Heart left ventricle (tissue), 16 donors: ENCODE results near the gene HSD3B7. TPM values are rescaled to one million over a fixed set of nuclear protein-coding genes. Genes with fewer than 3 reads are reported as not detected.

Experiments used
- ATAC-seq, 4 donors: fragments of 200-7000 bp; cut with Tn5 transposase; one replicate each; pipeline ENCODE4 v1.9.1; 2020 to 2022; ENCODE audit warnings: moderate library complexity in 4 of 4, mild to moderate bottlenecking in 3 of 4, moderate number of reproducible peaks in 1 of 4
- DNase-seq, 5 donors: peaks; one replicate each; pipeline ENCODE4 v3.0.0-alpha.2; 2020
- H3K27ac ChIP-seq, 12 donors: fragments of 200-600 bp; sonication (generic) in 4 of 12; one replicate each; pipeline versions ENCODE4 v1.5.0 to v1.8.0; 2016 to 2022; ENCODE audit warnings: mild to moderate bottlenecking in 2 of 12
- H3K27me3 ChIP-seq, 9 donors: fragments of 200-600 bp; sonication (generic) in 2 of 9; one replicate each; pipeline versions ENCODE4 v1.5.1 to v1.8.0; 2016 to 2022; ENCODE audit warnings: mild to moderate bottlenecking in 3 of 9
- H3K36me3 ChIP-seq, 9 donors: fragments of 200-600 bp; sonication (generic) in 2 of 9; one replicate each; pipeline versions ENCODE4 v1.5.0 to v1.8.0; 2018 to 2022; ENCODE audit warnings: mild to moderate bottlenecking in 2 of 9
- H3K4me1 ChIP-seq, 12 donors: fragments of 200-600 bp; sonication (generic) in 4 of 12; one replicate each; pipeline versions ENCODE4 v1.5.0 to v1.8.0; 2016 to 2022; ENCODE audit warnings: mild to moderate bottlenecking in 3 of 12
- H3K4me3 ChIP-seq, 12 donors: fragments of 200-600 bp; sonication (generic) in 4 of 12; one replicate each; pipeline versions ENCODE4 v1.5.0 to v1.8.0; 2017 to 2022; ENCODE audit warnings: mild to moderate bottlenecking in 9 of 12, moderate library complexity in 4 of 12
- H3K9me3 ChIP-seq, 12 donors: fragments of 200-600 bp; sonication (generic) in 4 of 12; one replicate each; pipeline versions ENCODE4 v1.5.0 to v1.8.0; 2016 to 2022; ENCODE audit warnings: mild to moderate bottlenecking in 1 of 12
- POLR2A ChIP-seq, 2 donors: fragments of 450-650 bp; IDR thresholded peaks; one replicate each; pipeline ENCODE4 v1.6.1; 2017; ENCODE audit warnings: antibody characterized with exemption in 2 of 2, mild to moderate bottlenecking in 2 of 2, moderate library complexity in 2 of 2
- WGBS, 4 donors: extraction: QIAGEN DNeasy Blood & Tissue Kit in 2 of 4; methylation state at CpG; one replicate each; pipeline versions ENCODE4 v1.1.5 to v1.1.7; 2013 to 2018; 5-methylcytosine and 5-hydroxymethylcytosine counted together
- intact Hi-C, 10 donors: fragments of 100-400 bp; cut with DNase I; formaldehyde crosslinking; loops; one replicate each; pipeline versions ENCODE4 v1.11.1 to v1.14.2; 2022
- polyA plus RNA-seq, 2 donors: library from polyadenylated mRNA; stranded (reverse); fragments of 200-250 nt; gene quantifications; one replicate each; pipeline ENCODE4 v1.2.3, GENCODE V29; 2013
- total RNA-seq, 9 donors: library from RNA; depleted of rRNA in 2 of 9; stranded (reverse); fragments of >200 nt in 2 of 9; fragmentation: NEBNext Ultra II Directional in 3 of 9; extraction: Animal tissue kit (Norgen Biotek cat#: 25700) in 3 of 9; gene quantifications; one replicate each; pipeline versions ENCODE4 v1.1.0 to v1.2.4, GENCODE V29; 2016 to 2023
- TF ChIP-seq, protein P1 (sequence below), 12 donors: fragments of 200-600 bp; sonication (generic) in 4 of 12; IDR thresholded peaks; one replicate each; pipeline versions ENCODE4 v1.5.0 to v1.8.0; 2018 to 2022; ENCODE audit warnings: antibody characterized with exemption in 12 of 12, mild to moderate bottlenecking in 5 of 12
- donor health status: ischemic (EF 13 %, LVEDD 7.1; RV severe dilation, severe dysfunction).
- donor health status: healthy with polysubstance abuse.
- donor health status: DM: no; HTN: yes; CAD: no.
- donor health status: DM: no; HTN: no; CAD: no.
- donor health status: ischemic (EF 25% LVEDD 6.9; RV normal size, moderate dysfunction).
- donor health status: ischemic (EF 25% LVEDD 5.7; RV mildly dilated, moderate dysfunction).
- donor health status: healthy.
- donor health status: DM: yes; HTN: yes; CAD: no.
- donor health status: ischemic (EF 35%, LVEDD 5.7; RV mildly dilated, moderate dysfunction).
- donor health status: nonischemic (EF 11% LVEDD 7.7; RV severe dilation, severe dysfunction).
- donor health status: DM: yes; HTN: yes; CAD: no.
- donor health status: PGD.
- donor health status: ischemic (EF 29% LVEDD 5.4; RV normal size, mild dysfunction).
- donor health status: nonischemic (EF 23%, LVEDD 6.1; RV moderate dilation, normal function).

HSD3B7 gene
- total and polyA plus RNA-seq, 11 donors = 3.8 to 27.2 (median 7.1) TPM

DNA sequence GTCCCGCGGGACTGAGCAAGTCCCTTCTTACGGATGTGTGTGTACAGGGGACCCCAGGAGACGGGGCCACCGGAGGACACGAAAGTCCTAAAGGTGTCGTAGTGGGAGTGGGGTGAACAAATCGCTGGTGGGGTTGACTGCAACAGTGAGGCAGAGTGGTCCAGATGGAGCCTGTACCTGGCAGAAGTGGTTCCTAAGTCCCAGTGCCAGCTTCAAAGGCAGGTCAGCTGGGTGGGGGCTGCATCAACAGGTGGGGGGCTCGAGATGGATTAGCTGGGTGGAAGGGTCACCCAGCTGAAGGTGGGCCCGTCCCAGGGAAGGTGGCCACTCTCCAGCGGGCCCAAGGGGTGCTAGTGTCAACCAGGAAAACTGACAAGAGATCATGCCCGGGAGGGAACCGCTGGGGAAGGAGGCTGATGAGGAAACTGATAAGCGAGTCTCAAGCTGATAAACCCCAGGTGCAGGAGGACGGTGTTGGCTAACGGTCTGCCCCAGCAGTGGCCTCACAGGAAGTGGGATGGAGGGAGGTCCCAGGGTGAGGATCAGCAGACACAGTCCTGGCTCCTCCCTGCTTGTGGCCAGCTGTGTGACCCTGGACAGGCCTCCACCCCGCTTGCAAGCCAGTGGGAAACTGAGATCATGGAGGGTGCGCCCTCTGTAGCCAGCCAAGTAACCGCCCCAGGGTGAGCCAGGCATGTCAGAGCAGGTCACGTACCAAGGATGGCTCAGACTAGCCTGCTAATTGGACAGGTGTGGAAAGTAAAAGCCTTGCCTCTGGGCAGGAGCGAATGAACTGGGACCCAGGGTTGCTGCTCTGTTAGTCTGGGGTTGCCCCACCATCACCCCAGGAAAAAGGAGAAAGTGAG is 35.1 kb upstream of the HSD3B7 start:
- intact Hi-C loops = loop anchor here in 4 of 10 donors (10.0 kb wide), 5 partner anchors 55 to 915 kb away; partner anchors contain the start of genes ARMC5 (in 1 of the 4), BCL7C (in 1 of the 4), CTF1 (in 1 of the 4) and ZNF646 (in 1 of the 4)
- DNase-seq (peak; percentile 84 to 93 (median 87)), ATAC-seq (peak; percentile 64 to 78 (median 74))
- 6 to 9% (median 8%) methylated on average over 21 of the region's 21 CpGs for WGBS, 4 donors
- no peaks in the 10 kb centered on the region for H3K27me3 ChIP-seq
- peak overlapping the region; percentile 79 to 100 (median 96) for H3K4me3 ChIP-seq
- peak in 1 of 2 donors; percentile 66 for TF ChIP-seq POLR2A (IDR thresholded peaks at IDR 0.05)
- TF ChIP-seq, protein P1, sequence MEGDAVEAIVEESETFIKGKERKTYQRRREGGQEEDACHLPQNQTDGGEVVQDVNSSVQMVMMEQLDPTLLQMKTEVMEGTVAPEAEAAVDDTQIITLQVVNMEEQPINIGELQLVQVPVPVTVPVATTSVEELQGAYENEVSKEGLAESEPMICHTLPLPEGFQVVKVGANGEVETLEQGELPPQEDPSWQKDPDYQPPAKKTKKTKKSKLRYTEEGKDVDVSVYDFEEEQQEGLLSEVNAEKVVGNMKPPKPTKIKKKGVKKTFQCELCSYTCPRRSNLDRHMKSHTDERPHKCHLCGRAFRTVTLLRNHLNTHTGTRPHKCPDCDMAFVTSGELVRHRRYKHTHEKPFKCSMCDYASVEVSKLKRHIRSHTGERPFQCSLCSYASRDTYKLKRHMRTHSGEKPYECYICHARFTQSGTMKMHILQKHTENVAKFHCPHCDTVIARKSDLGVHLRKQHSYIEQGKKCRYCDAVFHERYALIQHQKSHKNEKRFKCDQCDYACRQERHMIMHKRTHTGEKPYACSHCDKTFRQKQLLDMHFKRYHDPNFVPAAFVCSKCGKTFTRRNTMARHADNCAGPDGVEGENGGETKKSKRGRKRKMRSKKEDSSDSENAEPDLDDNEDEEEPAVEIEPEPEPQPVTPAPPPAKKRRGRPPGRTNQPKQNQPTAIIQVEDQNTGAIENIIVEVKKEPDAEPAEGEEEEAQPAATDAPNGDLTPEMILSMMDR (IDR thresholded peaks at IDR 0.05) = peak in 1 of 12 donors; percentile 16
- H3K27ac ChIP-seq = peak overlapping the region; percentile 88 to 99 (median 95)
- peaks cover 5 to 50% (median 33%) of the 10 kb centered on the region in 12 donors for H3K4me1 ChIP-seq
- H3K9me3 ChIP-seq = no peaks in the 10 kb centered on the region
- peaks cover 0 to 15% (median 6%) of the 10 kb centered on the region in 9 donors for H3K36me3 ChIP-seq

DNA sequence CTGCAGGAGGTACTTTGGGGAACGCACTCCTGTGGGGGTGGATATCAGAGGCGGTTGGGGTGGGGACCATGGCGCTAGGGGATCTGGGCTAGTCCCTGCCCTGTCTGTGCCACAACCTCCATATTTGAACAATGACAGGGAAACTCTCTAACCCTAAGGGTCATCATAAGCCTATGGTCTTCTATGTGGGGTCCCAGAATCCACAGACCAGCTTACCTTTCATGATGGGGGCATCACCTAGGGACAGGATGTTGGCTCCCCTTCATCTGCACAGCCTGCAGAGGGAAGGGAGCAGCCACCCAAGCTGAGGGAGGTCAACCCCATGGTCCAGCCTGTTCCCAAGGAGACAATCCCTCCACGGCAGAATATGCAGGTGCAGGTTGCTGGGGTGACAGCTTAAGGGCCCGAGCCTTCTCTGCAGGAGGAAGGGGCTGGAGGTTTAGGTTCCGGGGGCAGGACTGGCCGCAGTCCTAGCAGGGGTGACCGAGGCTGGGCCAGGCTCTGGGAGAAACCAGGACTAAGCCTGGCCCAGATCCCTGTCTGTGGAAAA is 34.4 kb upstream of the HSD3B7 start:
- Histone ChIP-seq H3K27me3 (no peaks in the 10 kb centered on the region), H3K27ac (peak overlapping the region; percentile 88 to 99 (median 95)), H3K4me3 (peak overlapping the region in 10 of 12 donors; percentile 89 to 100 (median 98)), H3K4me1 (peaks cover 5 to 50% (median 33%) of the 10 kb centered on the region in 12 donors), H3K9me3 (no peaks in the 10 kb centered on the region), H3K36me3 (peaks cover 0 to 12% (median 6%) of the 10 kb centered on the region in 9 donors)
- DNase-seq (peak in 1 of 5 donors; percentile 40), ATAC-seq (no peak)
- WGBS, 4 donors = 70 to 86% (median 79%) methylated on average over 7 to 8 of the region's 8 CpGs
- intact Hi-C loops = loop anchor here in 4 of 10 donors (10.0 kb wide), 5 partner anchors 56 to 914 kb away; partner anchors contain the start of genes ARMC5 (in 1 of the 4), BCL7C (in 1 of the 4), CTF1 (in 1 of the 4) and ZNF646 (in 1 of the 4)
- TF ChIP-seq, protein P1 (IDR thresholded peaks at IDR 0.05) = no peak
- no peak for TF ChIP-seq POLR2A (IDR thresholded peaks at IDR 0.05)

DNA sequence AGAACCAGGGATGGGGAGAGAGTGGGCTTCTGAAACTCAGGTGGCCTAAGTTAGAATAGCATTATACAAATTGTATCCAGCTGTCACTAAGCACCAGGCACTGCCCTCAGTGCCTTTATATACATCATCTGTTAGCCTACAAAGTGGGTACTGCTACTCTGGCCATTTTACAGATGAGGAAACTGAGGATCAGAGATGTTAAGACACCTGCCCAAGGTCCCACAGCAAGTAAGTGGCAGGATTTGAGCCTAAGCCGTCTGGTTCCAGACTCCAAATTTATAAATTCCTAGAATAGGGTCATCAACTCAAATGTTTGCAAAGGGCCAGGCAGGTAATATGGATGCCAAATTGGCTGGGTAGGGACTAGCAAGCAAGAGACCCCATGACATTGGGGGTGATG is 33.8 kb upstream of the HSD3B7 start:
- Histone ChIP-seq H3K27me3 (no peaks in the 10 kb centered on the region), H3K4me1 (peaks cover 5 to 50% (median 33%) of the 10 kb centered on the region in 12 donors), H3K9me3 (no peaks in the 10 kb centered on the region), H3K27ac (peak overlapping the region in 9 of 12 donors; percentile 3 to 99 (median 95)), H3K36me3 (peaks cover 0 to 12% (median 6%) of the 10 kb centered on the region in 9 donors), H3K4me3 (no peak overlapping the region)
- TF ChIP-seq POLR2A (IDR thresholded peaks at IDR 0.05) = no peak
- TF ChIP-seq, protein P1 (IDR thresholded peaks at IDR 0.05) = no peak
- DNase-seq (no peak), ATAC-seq (no peak)
- 80 to 91% (median 85%) methylated on average over 1 of the region's 1 CpG for WGBS, 4 donors
- intact Hi-C loops = loop anchor here in 4 of 10 donors (10.0 kb wide), 5 partner anchors 56 to 914 kb away; partner anchors contain the start of genes ARMC5 (in 1 of the 4), BCL7C (in 1 of the 4), CTF1 (in 1 of the 4) and ZNF646 (in 1 of the 4)
